Duodenal mucosa (tissue), 2 donors: ENCODE measurements around the gene LSS.
"Not testable (repeated sequence)": the region's sequence is repeated elsewhere in the genome, so short reads cannot be mapped to it uniquely, and the experiment has no call there.

Experiments used
- H3K27ac ChIP-seq: one replicate; pipeline ENCODE4 v1.7.0; 2013; ENCODE audit warnings: low read depth, low read length
- H3K27me3 ChIP-seq, 2 donors: one replicate each; pipeline ENCODE4 v1.7.0; 2013; ENCODE audit warnings: low read length in 2 of 2, control low read depth in 1 of 2; ENCODE audit not compliant: insufficient read depth in 2 of 2, control insufficient read depth in 1 of 2
- H3K36me3 ChIP-seq, 2 donors: one replicate each; pipeline ENCODE4 v1.7.0; 2013; ENCODE audit warnings: low read length in 2 of 2, control low read depth in 1 of 2; ENCODE audit not compliant: insufficient read depth in 2 of 2, control insufficient read depth in 1 of 2
- H3K4me1 ChIP-seq, 2 donors: one replicate each; pipeline ENCODE4 v1.7.0; 2013; ENCODE audit warnings: low read length in 2 of 2, control low read depth in 1 of 2; ENCODE audit not compliant: insufficient read depth in 2 of 2, control insufficient read depth in 1 of 2
- H3K4me3 ChIP-seq, 2 donors: one replicate each; pipeline ENCODE4 v1.7.0; 2013; ENCODE audit warnings: low read length in 2 of 2, low read depth in 1 of 2
- H3K9ac ChIP-seq, 2 donors: one replicate each; pipeline ENCODE4 v1.7.0; 2013; ENCODE audit warnings: low read length in 2 of 2, low read depth in 1 of 2
- H3K9me3 ChIP-seq, 2 donors: one replicate each; pipeline ENCODE4 v1.7.0; 2013; ENCODE audit warnings: low read length in 2 of 2, control low read depth in 1 of 2; ENCODE audit not compliant: control insufficient read depth in 1 of 2

The LSS gene

DNA sequence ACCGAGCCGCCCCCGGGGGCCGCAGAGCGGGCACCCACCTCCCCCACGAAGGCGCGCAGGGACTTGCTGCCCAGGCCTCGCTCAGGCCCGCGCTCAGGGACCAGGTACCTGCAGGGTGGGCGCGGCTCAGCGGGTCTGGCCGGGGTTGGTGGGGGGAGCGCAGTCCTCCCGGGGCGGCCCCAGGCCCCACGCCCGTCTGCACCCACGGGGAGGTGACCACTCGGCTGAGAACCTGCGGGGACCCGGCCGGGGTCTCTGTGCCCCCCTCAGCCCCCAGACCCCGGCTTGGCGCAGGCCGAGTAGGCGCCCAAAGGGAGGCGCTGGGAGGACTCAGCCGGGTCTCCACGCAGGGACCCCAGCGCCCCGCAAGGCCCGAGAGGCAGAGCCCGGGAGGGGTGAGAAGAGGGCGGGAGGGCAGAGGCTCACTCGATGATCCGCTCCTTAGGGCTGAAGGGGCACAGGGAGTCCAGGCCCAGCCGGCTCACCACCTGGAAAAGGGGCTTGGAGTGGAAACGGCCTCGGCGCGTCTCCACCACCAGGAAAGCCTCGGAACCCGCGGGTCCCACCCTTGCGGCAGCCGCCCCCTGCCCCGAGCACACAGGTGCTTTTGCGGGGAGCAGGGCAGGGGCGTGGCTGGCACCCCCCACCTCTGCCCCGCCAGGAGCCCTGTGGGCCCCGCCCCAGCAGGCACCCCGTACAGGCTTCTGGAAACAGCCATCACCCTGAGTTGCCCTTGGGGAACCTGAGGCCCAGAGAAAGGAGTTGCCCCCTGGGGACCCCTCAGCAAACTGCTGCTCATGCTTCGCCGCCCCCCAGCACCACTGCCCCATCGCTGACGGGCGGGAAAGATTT, 82.5 kb downstream of the LSS start:
- H3K27ac ChIP-seq, result no peak overlapping the region

DNA sequence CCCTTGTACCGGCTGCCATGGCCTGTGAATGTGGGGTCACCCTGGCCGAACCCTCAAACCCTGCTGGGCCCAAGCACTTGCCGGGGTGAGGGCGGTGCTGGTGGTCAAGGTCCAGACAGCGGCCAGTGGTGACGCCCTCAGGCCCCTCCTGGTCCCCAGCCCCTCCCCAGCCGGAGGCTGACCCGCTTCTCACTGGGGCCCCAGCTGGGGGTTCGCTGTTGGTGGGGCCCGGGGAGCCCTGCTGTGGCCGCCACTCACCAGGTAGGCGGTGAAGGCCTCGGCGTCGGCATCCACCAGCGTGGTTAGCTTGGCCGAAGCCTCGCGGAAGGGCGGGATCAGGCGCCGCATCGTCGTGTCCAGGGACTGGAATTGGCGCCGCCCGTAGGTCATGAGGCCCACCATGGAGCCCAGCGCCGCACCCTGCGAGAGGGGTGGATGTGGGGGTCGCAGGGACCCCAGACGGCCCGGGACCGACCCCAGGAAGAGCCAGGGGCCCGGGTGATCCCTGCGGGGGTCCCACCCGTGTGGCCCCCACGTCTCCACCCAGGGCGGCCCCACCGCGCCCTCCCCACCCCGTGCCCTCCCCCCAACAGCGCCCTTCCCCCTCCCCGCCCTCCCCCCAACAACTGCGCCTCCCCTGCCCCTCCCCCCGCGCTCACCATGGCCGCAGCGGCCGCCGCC, 83.3 kb downstream of the LSS start:
- H3K4me3 ChIP-seq, result no peak overlapping the region
- no peaks in the 10 kb centered on the region for H3K9me3 ChIP-seq
- H3K4me1 ChIP-seq, result no peaks in the 10 kb centered on the region
- peaks cover 0 to 5% of the 10 kb centered on the region in 2 donors for H3K27me3 ChIP-seq
- H3K9ac ChIP-seq, result no peak overlapping the region
- H3K27ac ChIP-seq, result no peak overlapping the region
- no peaks in the 10 kb centered on the region for H3K36me3 ChIP-seq

More for the DNA sequence above, 82.5 kb downstream of the LSS start:
- no peaks in the 10 kb centered on the region for H3K36me3 ChIP-seq
- no peak overlapping the region for H3K9ac ChIP-seq
- H3K4me3 ChIP-seq, result no peak overlapping the region
- H3K9me3 ChIP-seq, result no peaks in the 10 kb centered on the region
- H3K4me1 ChIP-seq, result no peaks in the 10 kb centered on the region
- no peaks in the 10 kb centered on the region for H3K27me3 ChIP-seq

DNA sequence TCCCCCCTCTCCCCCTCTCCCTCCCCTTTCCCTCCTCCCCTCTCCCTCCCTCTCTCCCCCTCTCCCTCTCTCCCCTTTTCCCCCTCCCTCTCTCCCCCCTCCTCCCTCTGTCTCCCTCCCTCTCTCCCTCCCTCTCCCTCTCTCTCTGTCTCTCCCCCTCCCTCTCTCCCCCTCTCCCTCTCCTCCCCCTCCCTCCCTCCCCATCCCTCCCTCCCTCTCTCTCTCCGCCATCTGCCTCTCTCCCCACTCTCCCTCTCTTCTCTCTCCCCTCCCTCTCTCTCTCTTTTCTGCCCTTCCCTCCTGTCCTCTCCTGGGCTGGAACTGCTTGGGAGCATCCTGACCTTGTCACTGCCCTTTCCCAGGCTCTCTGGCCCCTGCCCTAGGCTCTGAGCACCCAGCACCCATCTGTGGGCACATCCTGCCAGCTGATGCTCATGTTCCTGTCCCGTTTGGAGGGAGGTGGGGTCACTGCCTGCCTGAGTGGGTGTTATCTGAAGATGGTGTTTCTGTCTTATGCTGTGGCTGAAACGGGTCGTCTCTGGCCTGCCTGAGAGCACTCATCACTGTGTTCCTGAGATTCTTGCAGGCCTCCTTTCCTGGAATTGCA, 84.0 kb downstream of the LSS start:
- Histone ChIP-seq H3K27ac (no peak overlapping the region), H3K9ac (no peak overlapping the region), H3K27me3 (peaks cover 0 to 11% of the 10 kb centered on the region in 2 donors), H3K9me3 (no peaks in the 10 kb centered on the region), H3K36me3 (no peaks in the 10 kb centered on the region), H3K4me3 (no peak overlapping the region), H3K4me1 (no peaks in the 10 kb centered on the region)

DNA sequence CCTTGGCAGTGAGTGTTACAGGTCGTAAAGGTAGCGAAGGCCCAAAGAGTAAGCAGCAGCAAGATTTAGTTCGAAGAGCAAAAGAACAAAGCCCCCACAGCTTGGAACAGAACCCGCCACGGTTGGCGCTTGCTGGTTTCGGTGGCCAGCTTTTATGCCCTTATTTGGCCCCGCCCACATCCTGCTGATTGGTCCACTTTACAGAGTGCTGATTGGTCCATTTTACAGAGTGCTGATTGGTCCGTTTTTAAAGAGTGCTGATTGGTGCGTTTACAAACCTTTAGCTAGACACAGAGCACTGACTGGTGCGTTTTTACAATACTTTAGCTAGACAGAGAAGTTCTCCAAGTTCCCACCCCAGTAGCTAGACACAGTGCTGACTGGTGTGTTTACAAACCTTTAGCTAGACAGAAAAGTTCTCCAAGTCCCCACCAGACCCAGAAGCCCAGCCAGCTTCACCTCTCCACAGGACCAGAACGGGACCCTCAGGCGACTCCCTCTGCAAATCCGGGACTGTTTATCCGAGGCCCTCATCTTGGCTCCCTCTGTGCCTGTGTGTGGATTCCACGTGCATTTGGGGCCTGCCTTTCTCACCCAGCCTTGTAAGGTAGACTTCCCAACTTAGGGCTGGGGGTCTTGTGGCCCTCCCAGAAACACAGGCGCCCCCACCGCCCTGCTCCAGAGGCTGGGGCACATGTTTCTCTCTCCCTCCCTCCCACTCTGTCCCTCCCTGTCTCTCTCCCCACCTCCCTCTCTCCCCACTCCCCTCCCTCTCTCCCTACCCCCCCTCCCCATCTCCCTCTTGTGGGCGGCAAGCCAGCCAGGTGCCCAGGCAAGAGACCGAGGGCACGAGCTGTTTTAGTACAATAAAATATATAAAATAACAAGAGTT, 85.7 kb downstream of the LSS start:
- Histone ChIP-seq H3K27ac (no peak overlapping the region), H3K9ac (no peak overlapping the region), H3K4me1 (no peaks in the 10 kb centered on the region), H3K4me3 (no peak overlapping the region), H3K9me3 (no peaks in the 10 kb centered on the region), H3K27me3 (peaks cover 0 to 16% of the 10 kb centered on the region in 2 donors), H3K36me3 (no peaks in the 10 kb centered on the region)

DNA sequence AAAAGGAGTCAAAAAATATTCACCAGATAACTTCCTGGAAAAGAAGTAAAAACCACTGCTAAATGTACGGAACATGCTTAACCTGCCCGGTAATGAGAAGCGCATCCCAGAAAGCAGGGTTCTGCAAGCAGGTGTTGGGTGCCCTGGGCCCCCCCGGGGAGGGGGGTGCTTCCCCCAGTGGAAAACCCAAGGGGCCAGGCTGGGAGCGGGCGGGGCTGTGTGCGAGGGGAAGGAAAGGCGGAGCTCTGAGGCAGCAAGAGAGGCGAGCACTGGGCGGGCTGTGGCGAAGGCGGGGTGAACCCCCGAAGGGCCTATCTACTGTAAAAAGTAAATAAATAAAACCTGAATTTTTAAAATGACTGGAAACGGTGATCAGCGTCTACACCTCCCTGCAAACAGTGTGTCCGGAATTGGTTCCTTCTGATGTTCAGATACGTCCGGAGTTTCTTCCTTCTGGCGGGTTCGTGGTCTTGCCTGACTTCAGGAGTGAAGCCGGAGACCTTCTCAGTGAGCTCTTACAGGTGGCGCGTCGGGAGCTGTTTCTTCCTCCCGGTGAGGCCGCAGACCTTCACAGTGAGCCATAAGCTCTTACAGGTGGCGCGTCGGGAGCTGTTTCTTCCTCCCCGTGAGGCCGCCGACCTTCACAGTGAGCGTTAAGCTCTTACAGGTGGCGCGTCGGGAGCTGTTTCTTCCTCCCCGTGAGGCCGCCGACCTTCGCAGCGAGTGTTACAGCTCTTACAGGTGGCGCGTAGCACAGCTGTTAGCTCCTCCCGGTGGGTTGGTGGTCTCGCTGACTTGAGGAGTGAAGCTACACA, 86.6 kb downstream of the LSS start:
- no peak overlapping the region for H3K4me3 ChIP-seq
- peaks cover 0 to 16% of the 10 kb centered on the region in 2 donors for H3K27me3 ChIP-seq
- H3K9ac ChIP-seq, result no peak overlapping the region
- no peaks in the 10 kb centered on the region for H3K9me3 ChIP-seq
- no peaks in the 10 kb centered on the region for H3K36me3 ChIP-seq
- no peak overlapping the region for H3K27ac ChIP-seq
- H3K4me1 ChIP-seq, result no peaks in the 10 kb centered on the region

DNA sequence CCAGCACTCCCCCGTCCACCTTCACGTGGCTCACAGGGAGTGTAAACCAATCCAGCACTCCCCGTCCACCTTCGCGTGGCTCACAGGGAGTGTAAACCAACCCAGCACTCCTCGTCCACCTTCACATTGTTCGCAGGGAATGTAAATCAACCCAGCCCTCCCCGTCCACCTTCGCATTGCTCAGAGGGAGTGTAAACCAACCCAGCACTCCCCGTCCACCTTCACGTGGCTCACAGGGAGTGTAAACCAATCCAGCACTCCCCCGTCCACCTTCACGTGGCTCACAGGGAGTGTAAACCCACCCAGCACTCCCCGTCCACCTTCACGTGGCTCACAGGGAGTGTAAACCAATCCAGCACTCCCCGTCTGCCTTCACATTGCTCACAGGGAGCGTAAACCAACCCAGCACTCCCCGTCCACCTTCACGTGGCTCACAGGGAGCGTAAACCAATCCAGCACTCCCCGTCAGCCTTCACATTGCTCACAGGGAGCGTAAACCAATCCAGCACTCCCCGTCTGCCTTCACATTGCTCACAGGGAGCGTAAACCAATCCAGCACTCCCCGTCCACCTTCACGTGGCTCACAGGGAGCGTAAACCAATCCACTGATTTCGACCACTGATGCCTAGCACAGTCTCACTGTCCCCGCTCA, 88.1 kb downstream of the LSS start:
- H3K4me1 ChIP-seq, H3K36me3 ChIP-seq, H3K9me3 ChIP-seq, H3K27ac ChIP-seq, H3K9ac ChIP-seq: not testable (repeated sequence)
- Histone ChIP-seq H3K27me3 (peaks cover 0 to 16% of the 10 kb centered on the region in 2 donors), H3K4me3 (peak overlapping the region in 1 of 2 donors; percentile 40)

DNA sequence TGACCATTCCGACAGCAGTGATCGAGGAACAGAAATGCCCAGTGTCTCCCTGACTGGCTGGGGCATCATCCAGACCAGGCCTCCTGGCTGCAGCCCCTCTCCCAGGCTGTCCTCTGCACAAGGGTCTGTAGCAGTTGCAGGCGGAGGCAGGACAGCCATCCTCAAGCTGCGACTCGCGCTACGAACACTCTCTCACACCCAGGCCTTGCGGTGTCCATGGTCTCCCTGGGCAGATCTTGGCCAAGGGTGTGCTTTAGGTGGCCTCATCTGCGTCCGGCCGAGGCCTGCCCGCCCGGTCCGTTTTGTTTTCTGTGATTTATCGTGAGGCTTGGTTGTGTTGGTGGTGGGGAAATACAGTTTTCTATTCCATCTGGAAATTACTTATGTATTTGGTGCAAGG, 88.9 kb downstream of the LSS start:
- no peak overlapping the region for H3K4me3 ChIP-seq
- no peaks in the 10 kb centered on the region for H3K36me3 ChIP-seq
- H3K9ac ChIP-seq, result no peak overlapping the region
- H3K27ac ChIP-seq, result no peak overlapping the region
- no peaks in the 10 kb centered on the region for H3K4me1 ChIP-seq
- H3K9me3 ChIP-seq, result no peaks in the 10 kb centered on the region
- H3K27me3 ChIP-seq, result peaks cover 0 to 16% of the 10 kb centered on the region in 2 donors

DNA sequence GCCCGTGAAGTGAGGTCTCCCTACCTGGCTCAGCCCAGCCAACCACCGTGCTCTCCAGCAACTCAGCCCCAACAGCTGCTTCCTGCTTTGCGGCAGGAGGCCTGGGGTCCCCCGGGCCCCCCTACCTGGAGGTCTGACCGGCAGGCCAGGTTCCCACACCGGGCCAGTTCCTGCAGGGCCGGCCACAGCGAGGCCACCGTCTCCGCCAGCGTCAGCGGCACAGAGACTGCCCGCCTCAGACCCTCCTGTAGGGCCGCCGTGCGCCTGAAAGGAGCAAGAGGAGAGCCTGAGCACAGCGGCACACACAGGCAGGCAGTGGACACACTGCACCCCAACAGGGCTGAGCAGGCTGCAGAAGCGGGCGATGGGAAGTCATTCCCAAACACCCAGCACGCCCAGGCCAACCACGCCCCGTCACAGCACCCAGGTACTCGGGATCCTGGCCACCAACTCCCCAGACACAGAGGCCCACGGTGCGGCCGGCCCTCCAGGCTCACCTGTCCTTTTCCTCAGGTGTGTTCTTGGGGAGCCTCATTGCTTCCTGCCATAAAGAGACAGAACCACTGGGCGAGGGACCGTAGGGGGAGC, 90.1 kb downstream of the LSS start:
- Histone ChIP-seq H3K27me3 (peaks cover 0 to 16% of the 10 kb centered on the region in 2 donors), H3K9ac (no peak overlapping the region), H3K4me1 (no peaks in the 10 kb centered on the region), H3K9me3 (no peaks in the 10 kb centered on the region), H3K27ac (no peak overlapping the region), H3K4me3 (no peak overlapping the region), H3K36me3 (no peaks in the 10 kb centered on the region)
